H1 (cell line): ENCODE results near the gene FZD8. TPM values are rescaled to one million over a fixed set of nuclear protein-coding genes. Genes with fewer than 3 reads are reported as not detected.

Experiments
- BACH1 ChIP-seq: IDR thresholded peaks from 2 replicates; pipeline ENCODE4 v1.6.1; 2012; ENCODE audit warnings: low read length, improper control_type of control experiment
- JUN ChIP-seq: IDR thresholded peaks from 2 replicates; pipeline ENCODE4 v1.6.1; 2011; ENCODE audit warnings: low read depth, mild to moderate bottlenecking, improper control_type of control experiment, low read length
- RAD21 ChIP-seq, 2 experiments: IDR thresholded peaks in 1 of 2; conservative IDR thresholded peaks in 1 of 2; 2 replicates each; pipeline ENCODE4 v1.6.1; 2011; ENCODE audit warnings: low read depth in 2 of 2, low read length in 2 of 2, improper control_type of control experiment in 1 of 2, inconsistent platforms in 1 of 2, mild to moderate bottlenecking in 1 of 2, moderate library complexity in 1 of 2
- RBBP5 ChIP-seq: IDR thresholded peaks from 2 replicates; pipeline ENCODE4 v1.7.1; 2012; ENCODE audit warnings: low read depth, mild to moderate bottlenecking, inconsistent platforms, low read length, moderate library complexity, borderline replicate concordance
- SP1 ChIP-seq: IDR thresholded peaks from 2 replicates; pipeline ENCODE4 v1.6.1; 2011; ENCODE audit warnings: low read depth, low read length
- polyA plus RNA-seq, 7 experiments: library from polyadenylated mRNA; depleted of rRNA in 3 of 7; stranded (reverse) in 5 of 7; unstranded in 2 of 7; fragments of >200 nt in 5 of 7; fragments of 200-250 nt in 2 of 7; gene quantifications; 1 replicate in 5 of 7; 2 replicates in 1 of 7; 4 replicates in 1 of 7; pipeline versions ENCODE4 v1.2.1 to v1.2.3, GENCODE V29; 2011 to 2013; ENCODE audit warnings: missing spikeins in 2 of 7, mixed read lengths in 2 of 7
- total RNA-seq: library from RNA; stranded (reverse); fragmentation: NEBNext Ultra II Directional; extraction: Animal tissue kit (Norgen Biotek cat#: 25700); gene quantifications from 2 replicates; pipeline ENCODE4 v1.2.1, GENCODE V29; 2021

FZD8 gene
- total and polyA plus RNA-seq, 2 of the 8 experiments (the other 6 are each of a cell fraction or from before 2014, with no cell fraction given): 4.8 to 7.1 TPM

DNA sequence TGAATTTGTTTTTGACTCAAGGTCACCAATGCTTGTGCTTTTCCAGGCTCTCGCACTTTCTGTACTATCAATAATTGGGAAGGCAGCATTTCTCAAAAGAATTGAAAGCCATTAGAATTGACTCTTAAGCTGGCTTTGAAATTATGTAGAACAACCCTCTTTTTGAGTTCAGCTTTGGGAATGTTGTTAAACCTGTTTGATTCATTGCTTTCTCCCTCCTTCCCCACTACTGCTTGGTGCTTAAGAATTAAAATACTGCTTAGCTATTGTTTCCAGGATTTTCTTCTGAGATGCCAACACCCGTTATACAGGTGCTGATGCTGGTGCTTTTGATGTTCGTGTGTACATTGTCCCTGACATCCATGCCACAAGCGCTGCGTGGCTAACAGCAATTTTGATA, 15.5 kb upstream of the FZD8 start (continued):
- TF ChIP-seq RAD21 (IDR thresholded peaks at IDR 0.05 in 1 of 2, conservative IDR thresholded peaks at IDR 0.05 in 1 of 2; ENCODE audit: low read depth in 2 of 2, low read length in 2 of 2): no peak
- no peak for TF ChIP-seq JUN
- no peak for TF ChIP-seq SP1
- TF ChIP-seq RBBP5: no peak
- TF ChIP-seq BACH1: no peak
